COLO829 (cell line): Measurements from ENCODE around the gene TMEM178A.
"Not testable (repeated sequence)": the region's sequence is repeated elsewhere in the genome, so short reads cannot be mapped to it uniquely, and the experiment has no call there.

Experiments
- DNase-seq: peaks from one replicate; pipeline ENCODE4 v3.0.0; 2012; ENCODE audit warnings: low spot score

Gene TMEM178A

DNA sequence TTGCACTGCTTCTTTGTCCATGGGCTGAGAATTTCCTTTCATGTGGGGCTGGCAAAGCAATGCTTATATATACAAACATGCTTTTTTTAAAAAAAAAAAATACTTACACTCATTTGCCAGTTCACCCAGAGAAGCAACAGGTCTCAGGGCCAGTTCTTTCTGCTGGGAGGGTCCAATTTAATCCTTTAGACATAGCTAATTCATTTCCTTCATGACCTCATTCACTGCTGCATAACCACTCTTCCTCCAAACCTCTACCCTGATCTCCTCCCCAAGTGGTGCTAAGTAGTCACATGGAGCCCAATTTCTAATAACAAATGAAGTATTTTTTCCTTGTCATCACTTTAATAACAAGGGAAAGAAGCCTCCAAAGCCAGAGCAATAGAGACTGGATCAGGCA lies 17.1 kb upstream of the TMEM178A start:
- DNase-seq = no peak

DNA sequence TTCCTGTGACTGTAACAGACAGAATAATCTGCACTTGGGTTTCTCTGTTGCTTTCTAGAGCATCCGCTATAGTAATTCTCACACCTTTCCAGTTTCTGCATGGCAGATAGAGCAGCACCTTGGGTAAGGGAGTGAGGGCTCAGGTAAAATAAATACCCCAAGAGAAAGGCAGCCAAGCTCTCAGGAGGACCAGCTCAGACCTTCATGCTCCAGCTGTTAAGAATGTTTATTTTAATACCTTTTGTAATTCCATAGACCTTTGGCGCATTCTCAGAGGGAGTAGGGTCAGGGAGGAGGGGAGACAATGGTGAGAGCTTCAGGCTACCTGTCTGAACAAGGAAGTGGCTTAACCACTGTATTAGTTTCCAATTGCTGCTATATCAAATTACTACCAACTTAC lies 16.2 kb upstream of the TMEM178A start:
- DNase-seq = no peak

DNA sequence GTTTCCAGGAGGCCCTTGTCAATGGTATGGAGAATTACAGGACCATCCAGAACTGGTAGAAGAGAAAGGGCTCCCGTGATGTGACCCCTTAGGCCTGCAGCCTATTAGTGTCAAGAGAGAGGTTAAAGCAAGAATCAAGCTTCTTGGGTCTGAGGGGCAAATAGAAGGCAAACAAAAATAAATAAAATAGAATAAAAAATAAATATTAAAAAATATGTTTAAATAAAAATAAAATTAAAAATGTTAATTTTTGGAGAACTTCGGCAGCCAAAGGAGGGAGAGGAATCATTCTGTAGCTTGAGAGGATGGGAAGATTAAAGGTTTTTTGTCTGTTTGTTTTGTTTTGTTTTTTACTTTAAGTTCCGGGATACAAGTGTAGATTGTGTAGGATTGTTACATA lies 15.2 kb upstream of the TMEM178A start:
- no peak for DNase-seq

DNA sequence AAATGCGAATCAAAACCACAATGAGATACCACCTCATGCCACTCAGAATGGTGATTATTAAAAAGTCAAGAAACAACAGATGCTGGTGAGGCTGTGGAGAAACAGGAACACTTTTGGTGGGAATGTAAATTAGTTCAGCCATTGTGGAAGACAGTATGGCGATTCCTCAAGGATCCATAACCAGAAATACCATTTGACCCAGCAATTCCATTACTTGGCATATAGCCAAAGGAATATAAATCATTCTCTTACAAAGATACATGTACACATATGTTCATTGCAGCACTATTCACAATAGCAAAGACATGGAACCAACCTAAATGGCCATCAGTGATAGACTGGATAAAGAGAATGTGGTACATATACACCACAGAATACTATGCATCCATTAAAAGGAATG lies 9.5 kb upstream of the TMEM178A start:
- not testable (repeated sequence) for DNase-seq

DNA sequence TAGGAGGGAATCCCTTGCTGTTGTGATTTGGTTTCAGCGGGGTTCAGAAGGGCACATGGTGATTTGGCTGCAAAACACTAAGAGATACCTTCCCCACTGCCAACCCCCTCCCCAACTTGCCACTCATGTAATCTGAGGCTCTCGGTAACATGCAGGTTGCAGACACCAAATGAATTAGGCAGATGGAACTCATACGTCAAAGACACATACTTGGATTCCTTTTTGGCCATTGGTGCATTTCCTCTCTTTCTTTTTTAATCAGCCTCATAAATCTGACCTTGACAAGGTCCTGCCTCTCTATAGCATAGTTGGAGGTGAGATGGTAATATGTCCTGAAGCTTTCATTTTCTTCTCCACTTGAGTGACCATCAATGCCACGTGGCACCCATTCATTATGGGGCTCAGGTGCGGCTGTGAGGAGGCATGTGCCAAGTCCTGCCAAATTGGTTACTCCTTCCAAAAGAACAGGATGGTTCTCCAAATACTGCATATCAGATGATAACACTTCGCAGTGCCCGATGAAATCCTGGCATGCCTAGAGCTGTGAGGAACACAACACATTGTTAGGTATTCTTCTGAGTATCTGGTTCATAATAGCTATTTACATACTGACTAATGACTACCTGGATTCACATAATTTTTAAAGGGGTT lies 8.3 kb upstream of the TMEM178A start:
- no peak for DNase-seq

DNA sequence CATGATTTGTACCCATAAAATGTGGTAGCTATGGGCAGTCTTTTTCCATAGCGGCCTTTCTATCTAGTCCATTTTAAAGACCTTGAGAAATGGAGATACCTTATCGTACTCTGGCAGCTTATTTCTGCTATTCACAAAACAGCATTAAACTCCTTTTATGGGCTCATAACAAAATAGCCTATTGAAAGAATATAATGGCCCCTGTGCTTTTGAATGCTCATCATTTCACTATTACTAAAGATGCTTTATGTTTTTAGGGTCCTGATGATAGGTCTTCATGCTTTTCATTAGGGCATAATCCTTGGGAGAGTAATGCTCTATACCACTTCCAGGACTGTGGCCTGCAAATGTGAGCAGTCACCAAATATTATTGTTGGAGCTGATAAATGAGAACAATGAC lies 7.3 kb upstream of the TMEM178A start:
- DNase-seq = no peak

DNA sequence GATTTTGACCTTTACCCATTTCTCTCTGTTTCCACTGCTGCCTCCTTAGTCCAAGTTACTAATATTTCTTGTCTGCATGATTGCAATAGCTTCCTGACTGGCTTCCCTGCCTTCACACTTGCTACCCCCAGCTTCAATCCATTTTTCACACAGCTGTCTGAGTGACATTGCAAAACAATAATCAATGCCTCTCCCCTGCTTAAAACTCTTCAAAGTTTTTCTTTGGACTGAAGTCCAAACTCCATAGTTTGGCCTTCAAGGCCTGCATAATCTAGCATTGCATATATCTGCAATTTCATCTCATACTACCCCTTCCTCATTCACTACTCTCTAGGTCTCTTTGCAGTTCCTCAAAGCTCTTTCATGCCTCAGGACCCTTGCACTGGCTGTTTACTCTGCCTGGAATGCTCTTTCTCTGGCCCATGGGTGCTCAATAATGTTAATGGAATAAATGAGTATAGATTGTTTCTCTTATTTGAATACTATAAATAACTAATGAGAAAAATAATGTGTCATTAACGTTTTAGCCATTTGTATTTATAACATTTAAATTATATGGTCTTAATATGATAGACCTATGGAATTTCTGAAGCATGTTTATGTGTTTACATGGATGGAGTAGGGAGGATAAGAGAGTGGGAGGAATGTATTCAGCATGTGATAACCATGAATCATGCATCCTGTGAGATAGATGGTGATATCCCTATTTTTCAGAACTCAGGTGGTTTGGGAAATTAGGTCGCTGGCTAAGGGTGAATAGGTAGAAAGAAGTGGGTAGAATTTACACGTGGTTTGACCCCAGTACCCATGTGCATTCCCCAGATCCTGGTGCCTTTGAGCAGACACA lies 5.7 kb upstream of the TMEM178A start:
- DNase-seq = no peak

DNA sequence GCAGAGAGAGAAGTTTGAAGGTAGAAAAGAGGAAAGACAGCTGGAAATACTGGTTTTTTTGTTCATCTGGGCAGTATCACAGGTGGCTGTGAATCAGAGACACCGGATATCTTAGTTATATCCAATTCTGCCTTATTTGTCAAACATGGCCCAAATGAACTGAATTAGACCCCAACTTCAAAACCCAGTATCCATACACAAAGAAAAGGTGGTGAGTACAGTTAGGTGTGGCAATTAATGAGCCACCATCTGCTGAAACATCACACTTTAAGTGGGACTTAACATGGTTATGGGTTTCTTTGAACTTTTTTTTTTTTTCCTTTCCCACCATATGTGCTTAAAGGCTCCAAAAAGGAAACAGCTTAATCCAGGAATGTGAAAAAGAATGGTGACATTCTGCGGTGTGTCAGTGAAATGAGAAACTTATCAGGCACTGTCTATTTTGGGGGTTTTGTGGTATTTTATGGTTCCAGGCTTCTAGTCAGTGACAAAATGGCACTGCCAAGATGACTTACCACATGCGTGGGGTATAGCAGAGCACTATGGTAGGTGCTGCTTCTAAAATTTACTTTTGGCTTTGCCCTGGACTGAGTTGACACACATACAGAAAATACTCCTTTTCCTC lies 5.0 kb upstream of the TMEM178A start:
- DNase-seq = no peak

DNA sequence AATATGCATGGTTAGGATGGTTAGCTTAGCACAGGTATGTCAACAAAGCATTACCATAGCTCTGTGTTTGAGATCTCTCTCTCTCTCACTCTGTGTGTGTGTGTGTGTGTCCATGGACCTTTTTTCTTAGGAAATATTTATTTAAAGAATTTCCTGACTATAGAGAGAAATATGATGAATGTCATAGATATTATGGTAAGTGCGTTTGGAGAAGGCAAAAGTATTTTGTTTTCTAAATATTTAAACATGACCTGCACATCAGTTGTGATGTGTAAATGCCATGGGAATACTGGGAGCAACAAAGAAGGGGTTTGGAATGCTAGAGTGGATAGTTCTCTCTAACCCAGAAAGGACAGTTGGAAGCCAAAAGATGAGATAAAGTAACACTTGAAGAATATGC lies 3.9 kb upstream of the TMEM178A start:
- DNase-seq = no peak

DNA sequence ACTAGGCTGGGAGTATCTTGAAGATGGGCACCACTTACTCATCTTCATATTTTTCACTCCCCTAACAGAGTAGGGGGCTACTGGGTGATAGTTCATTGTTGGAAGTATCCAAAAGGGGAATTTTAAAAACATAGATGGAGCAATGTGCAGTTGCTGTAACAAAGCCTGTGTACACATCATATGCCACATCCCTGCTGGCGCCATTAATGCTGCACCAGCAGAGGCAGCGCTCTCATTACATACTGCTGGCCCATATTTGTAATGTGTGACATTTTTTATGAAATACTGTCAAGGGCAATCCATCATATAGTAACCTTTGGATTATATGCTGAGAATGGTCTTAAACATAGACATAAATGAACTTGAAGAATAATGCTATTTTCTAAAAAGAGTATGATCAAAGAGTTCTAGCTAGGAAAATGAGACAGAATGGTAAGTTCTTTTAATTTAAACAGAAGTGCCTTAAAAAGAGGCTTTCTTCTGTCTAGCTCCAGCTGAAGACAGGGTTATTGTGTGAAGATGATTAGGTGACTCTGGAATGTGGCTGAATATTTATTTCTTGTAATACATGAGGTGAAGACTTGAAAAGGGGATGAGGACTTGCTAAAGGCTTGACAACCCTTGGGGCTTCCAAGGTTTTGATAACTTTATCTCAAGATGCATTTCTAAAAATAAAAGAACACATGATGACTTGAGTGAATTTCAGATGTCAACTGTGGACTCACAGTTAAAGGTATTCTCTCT lies 2.4 kb upstream of the TMEM178A start:
- DNase-seq = peak; percentile 14

DNA sequence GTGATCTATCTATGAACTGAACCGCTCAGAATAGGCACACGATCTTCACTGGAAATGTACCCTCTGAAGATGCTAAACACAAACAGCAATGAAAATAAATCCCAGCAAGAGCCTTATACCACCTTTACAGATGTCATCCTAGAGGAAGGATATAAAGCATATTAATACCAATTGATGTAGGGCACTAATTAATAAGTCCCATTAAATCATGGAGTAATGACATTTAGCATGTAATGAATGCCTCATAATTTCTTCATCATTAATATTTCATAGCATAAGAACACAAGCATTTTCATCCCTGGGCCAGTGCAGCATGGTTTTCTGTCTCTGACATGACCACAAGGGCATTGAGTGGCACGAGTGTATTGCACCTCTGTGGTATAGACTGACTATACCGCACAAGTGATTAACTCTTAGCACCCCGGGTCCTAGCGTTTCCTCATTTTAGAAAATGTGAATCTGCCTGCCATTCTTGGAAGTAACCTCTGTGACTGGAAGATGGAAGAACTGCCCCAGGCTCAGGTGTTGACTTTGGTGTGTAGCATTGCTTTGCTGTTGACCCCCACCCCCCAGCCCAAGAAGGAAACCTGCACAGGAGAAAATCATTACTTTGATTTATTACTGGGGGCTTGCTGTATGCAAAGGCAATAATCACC lies 1.4 kb upstream of the TMEM178A start:
- no peak for DNase-seq

DNA sequence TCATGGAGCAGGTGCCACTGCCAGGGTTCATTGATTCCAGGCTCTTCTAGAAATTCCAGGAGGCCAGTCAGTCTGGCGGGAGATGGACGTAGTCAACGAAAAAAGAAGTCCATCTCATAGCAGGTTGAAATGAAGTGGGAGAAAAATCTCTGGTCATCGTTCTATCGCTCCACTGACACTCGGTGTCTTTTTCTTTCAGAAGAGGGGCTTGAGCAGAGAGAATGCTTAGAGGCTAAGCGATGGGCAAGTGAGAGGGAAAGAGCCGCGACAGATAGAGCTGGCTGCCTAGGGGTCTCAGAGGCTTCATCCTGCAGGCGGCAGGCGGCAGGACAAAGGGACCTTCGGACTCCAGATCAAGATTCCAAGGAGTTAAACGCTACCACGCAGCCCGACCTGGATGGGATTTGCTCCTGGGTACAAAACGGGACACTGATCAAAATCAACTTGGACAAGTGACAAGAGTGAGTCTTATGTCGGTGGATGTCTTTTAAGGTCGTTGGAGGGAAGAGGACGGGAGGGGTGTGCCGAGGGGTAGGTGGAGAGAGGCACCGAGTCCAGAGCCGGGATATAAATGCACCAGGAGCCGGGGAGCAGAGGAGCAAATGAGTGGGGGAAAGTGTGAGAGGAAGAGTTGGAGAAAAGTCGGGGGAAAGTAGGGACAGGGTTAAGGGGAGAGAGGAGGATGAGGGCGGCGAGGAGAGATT lies 677 bp upstream of the TMEM178A start:
- no peak for DNase-seq

DNA sequence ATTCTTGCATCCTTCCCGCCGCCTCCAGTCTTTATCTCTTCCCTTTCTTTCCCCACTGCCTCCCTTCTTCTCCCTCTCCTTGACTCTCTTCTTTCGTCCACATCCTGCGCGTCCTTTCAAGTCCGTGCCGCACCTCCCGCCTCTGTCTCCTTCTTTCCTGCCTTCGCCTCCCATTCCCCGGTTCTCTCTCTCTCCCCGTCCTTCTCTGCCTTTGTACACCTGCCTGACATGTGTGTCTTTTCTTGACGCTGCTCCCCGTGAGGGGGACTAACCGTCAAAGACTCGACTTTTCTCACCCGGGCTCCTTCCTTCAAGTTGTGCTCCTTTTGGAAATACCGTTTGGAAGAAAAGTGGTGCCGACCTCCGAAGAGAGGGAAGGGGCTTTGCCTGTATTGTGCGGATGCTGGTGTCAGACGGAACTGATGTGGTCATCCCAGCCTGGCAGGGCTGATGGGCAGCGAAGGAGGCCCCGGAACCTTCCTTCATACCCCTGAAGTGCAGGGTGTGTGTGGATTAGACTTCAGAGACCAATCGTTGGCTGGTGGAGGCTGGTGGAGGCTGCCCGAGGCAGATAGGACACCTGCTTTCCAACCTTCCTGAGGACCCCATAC lies 879 bp downstream of the TMEM178A start:
- no peak for DNase-seq

DNA sequence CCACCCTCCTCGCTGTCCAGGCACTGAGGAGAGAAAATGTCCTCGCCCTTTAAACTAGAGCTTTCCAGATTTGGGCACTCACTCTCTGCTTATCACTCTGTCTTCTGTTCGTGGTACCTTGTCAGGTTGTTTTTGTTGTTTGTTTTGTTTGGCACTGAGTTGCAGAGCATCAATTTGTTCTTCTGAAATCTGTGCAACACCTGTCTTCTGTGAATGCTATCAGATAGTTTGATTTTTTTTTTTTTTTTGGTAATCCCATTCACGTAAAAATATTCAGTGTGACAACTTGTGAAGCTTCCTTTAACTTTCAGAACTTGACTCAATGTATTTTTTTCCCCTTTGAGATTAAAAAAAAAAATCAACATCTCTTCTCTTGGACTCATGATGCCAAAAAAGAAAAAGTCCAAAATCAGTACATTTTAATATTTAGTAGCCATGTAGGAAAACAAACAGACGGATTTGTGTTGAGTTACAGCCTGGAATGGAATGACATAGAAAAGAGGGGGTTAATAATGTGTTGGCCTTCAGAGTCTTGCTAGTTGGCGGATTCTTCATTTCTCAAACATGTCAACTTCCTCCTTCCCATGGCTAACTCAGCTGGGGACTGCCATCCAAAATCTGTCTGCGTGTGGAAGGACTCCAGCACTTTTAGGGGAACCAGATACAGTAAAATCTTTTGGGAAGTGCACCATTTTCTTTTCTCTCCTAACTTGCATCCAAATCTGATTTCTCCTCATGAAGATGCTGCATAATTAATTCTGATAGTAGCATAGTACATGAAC lies 1.6 kb downstream of the TMEM178A start:
- no peak for DNase-seq

DNA sequence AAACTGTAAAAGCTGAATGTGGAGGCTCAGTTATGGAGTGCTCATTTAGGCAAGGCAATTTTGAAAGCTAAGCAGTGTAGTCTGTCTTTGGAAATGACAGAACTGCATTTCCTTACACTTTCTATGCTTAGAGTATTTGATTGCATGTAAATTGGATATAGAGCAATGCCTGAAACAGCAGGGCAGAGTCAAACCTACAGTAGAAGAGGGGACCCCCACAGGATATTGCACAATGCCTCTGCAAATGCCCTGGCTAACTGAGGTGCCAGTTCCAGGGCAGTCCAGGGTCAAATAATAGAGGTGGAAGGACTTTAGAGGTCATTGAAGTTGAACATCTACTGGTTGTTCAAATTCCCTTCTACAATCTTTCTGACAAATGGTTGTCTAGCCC lies 2.2 kb downstream of the TMEM178A start:
- no peak for DNase-seq

DNA sequence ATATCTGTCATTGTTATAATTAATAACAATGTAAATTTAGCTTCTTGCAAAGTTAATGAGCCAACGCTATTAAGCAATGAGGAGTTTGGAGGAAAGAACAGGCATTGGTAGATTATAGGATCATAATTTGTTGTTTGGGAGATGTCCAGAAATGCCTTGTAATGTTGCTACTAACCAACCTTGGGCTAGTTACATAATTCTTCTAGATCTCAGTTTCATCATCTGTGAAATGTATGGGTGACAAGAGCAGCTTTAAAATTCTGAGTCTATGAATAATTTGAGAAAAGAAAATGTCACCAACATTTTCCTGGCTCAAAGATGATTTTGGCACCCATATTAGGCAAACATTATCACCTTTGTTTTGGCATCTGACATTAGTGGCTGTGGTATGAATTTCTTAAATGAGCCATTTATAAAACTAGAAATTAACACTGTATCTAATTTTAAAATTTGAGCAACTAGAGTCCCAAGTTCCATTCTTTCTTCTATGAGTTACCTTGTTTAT lies 2.9 kb downstream of the TMEM178A start:
- no peak for DNase-seq

DNA sequence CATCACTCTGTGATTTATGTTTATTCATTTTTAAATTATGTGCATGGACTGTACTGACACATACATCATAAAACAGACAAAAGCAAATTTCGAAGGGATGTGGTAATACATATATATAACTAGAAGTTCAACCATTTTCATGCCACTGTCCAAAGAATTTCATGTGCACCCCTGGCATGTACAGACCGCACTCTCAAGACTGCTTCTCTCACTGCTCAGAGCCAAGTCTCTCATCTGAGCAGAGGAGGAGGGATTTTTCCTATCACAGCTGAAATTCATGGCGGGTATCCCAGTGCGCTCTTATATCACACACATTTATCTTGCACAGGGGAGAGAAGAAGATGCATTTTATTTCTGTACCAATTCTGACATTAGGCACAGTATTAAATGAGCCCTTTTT lies 5.9 kb downstream of the TMEM178A start:
- no peak for DNase-seq

DNA sequence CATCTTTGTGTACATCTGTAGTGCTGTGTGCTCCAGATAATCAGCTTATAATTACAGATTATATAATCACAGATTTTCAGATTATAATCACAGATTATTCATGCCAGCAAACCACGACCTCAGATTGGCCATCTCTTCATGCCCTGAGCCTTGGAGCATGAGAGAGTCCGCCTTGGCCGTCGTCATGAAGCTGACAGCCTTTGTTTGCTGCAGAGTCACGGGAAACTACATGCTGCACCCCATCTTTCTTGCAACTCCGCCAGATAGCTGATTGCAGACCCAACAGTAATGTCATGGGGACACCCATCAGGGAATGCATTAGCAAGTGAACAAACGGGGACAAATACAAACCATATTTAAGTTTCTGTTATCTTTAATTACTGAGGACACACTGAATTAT lies 7.3 kb downstream of the TMEM178A start:
- no peak for DNase-seq

DNA sequence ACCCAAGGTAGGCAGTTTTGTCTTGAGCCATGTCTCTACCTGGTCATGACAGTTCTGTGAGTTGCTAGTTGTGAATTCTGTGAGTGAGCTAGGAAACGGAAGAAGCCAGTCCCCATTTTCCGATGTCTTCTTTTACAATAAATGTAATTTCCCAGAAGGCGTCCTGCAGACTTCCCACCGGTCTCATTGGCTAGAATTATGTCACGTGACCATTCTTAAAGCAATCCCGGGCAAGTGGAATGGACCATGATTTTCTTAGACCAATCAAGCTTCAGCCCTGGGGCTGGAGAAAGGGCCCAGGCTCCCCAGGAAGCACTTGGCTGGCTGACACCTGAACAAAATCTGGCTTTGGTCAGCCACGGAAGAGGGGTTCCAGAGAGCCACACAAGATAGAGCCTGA lies 10.6 kb downstream of the TMEM178A start:
- no peak for DNase-seq

DNA sequence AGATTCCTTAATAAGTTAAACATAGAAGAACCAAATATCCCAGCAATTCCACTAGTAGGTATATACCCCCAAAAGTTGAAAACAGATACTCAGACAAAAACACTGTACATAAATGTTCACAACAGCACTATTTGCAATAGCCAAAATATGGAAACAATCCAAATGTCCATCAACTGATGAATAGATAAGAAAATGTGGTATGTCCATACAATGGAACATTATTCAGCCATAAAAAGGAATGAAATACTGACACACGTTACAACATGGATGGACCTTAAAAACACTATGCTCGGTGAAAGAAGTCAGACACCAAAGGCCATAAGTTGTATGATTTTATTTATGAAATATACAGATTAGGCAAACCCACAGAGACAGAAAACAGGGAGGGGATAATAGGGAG lies 12.5 kb downstream of the TMEM178A start:
- no peak for DNase-seq
